ENCODE measurements around the gene WDR93.

DNA sequence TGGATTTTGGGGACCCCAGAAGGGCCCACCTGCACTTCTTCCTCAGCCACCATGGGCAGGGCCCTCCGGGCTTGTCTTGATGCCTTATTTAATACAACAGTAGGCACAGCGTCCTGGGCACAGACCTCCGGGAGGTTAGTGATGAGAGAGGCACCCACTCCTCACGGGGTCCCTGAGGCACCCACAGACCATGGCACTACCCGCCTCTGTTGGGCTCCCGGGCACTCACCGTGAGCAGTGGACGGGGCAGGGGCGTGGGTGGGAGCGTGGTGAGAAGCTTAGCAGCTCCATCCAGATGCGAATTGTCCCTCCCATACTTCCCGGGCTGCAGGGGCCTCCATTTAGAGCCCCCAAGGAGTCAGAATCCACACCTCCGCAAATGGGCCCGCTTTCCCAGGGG is 85.2 kb downstream of the WDR93 start:
- TF ChIP-seq CHD4 (IDR thresholded peaks at IDR 0.05; ENCODE audit: borderline replicate concordance) (no peak), RAD21 (conservative IDR thresholded peaks at IDR 0.05 in 1 of 2, IDR thresholded peaks at IDR 0.05 in 1 of 2) (no peak), KDM1A (IDR thresholded peaks at IDR 0.05; ENCODE audit: low read depth) (no peak), CBX8 (IDR thresholded peaks at IDR 0.05) (no peak), CEBPB (IDR thresholded peaks at IDR 0.05) (no peak), EP300 (IDR thresholded peaks at IDR 0.05) (no peak), POLR2A (IDR thresholded peaks at IDR 0.05; ENCODE audit: low read length) (no peak), FOSL2 (IDR thresholded peaks at IDR 0.05) (no peak), FOSL2 (CRISPR knock-in tag; IDR thresholded peaks at IDR 0.05) (no peak), BHLHE40 (IDR thresholded peaks at IDR 0.05; ENCODE audit: low read depth, low read length) (no peak)
- TF ChIP-seq, protein P1, sequence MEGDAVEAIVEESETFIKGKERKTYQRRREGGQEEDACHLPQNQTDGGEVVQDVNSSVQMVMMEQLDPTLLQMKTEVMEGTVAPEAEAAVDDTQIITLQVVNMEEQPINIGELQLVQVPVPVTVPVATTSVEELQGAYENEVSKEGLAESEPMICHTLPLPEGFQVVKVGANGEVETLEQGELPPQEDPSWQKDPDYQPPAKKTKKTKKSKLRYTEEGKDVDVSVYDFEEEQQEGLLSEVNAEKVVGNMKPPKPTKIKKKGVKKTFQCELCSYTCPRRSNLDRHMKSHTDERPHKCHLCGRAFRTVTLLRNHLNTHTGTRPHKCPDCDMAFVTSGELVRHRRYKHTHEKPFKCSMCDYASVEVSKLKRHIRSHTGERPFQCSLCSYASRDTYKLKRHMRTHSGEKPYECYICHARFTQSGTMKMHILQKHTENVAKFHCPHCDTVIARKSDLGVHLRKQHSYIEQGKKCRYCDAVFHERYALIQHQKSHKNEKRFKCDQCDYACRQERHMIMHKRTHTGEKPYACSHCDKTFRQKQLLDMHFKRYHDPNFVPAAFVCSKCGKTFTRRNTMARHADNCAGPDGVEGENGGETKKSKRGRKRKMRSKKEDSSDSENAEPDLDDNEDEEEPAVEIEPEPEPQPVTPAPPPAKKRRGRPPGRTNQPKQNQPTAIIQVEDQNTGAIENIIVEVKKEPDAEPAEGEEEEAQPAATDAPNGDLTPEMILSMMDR (IDR thresholded peaks at IDR 0.05) = no peak
- TF ChIP-seq, protein P2, sequence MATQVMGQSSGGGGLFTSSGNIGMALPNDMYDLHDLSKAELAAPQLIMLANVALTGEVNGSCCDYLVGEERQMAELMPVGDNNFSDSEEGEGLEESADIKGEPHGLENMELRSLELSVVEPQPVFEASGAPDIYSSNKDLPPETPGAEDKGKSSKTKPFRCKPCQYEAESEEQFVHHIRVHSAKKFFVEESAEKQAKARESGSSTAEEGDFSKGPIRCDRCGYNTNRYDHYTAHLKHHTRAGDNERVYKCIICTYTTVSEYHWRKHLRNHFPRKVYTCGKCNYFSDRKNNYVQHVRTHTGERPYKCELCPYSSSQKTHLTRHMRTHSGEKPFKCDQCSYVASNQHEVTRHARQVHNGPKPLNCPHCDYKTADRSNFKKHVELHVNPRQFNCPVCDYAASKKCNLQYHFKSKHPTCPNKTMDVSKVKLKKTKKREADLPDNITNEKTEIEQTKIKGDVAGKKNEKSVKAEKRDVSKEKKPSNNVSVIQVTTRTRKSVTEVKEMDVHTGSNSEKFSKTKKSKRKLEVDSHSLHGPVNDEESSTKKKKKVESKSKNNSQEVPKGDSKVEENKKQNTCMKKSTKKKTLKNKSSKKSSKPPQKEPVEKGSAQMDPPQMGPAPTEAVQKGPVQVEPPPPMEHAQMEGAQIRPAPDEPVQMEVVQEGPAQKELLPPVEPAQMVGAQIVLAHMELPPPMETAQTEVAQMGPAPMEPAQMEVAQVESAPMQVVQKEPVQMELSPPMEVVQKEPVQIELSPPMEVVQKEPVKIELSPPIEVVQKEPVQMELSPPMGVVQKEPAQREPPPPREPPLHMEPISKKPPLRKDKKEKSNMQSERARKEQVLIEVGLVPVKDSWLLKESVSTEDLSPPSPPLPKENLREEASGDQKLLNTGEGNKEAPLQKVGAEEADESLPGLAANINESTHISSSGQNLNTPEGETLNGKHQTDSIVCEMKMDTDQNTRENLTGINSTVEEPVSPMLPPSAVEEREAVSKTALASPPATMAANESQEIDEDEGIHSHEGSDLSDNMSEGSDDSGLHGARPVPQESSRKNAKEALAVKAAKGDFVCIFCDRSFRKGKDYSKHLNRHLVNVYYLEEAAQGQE (IDR thresholded peaks at IDR 0.05) = no peak
- TF ChIP-seq, protein P3, sequence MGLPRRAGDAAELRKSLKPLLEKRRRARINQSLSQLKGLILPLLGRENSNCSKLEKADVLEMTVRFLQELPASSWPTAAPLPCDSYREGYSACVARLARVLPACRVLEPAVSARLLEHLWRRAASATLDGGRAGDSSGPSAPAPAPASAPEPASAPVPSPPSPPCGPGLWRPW (IDR thresholded peaks at IDR 0.05) = no peak
- TF ChIP-seq, protein P4, sequence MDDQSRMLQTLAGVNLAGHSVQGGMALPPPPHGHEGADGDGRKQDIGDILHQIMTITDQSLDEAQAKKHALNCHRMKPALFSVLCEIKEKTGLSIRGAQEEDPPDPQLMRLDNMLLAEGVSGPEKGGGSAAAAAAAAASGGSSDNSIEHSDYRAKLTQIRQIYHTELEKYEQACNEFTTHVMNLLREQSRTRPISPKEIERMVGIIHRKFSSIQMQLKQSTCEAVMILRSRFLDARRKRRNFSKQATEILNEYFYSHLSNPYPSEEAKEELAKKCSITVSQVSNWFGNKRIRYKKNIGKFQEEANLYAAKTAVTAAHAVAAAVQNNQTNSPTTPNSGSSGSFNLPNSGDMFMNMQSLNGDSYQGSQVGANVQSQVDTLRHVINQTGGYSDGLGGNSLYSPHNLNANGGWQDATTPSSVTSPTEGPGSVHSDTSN (IDR thresholded peaks at IDR 0.05) = no peak
- TF ChIP-seq, protein P5, sequence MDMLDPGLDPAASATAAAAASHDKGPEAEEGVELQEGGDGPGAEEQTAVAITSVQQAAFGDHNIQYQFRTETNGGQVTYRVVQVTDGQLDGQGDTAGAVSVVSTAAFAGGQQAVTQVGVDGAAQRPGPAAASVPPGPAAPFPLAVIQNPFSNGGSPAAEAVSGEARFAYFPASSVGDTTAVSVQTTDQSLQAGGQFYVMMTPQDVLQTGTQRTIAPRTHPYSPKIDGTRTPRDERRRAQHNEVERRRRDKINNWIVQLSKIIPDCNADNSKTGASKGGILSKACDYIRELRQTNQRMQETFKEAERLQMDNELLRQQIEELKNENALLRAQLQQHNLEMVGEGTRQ (IDR thresholded peaks at IDR 0.05) = no peak

All from A549 (cell line).